ENCODE results near the gene ENPP1.

DNA sequence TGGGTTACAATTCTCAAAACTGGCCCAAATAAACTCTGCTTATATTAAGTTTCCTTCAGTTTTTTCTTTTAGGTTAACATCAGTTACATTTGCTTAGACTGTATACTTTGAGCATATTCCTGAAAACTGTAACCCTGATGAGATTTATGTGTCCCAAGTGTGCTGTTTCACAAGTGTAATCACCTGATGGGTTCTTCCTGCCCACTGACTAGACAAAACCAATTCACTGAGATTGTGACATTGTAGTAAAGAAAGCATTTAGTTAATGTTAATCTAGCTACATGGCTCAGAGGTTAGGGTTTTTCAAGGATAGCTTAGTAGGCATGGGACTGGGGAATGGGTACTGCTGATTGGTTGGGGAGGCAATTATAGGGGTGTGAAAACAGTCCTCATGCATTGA is 89.8 kb downstream of the ENPP1 start:
- TF ChIP-seq CTCF (IDR thresholded peaks at IDR 0.05) (no peak), POLR2A (IDR thresholded peaks at IDR 0.05) (no peak)

All from heart left ventricle (tissue), 13 donors.